GM13976 (cell line): ENCODE data around the gene JMJD4.

Experiments used
- DNase-seq: peaks from one replicate; pipeline ENCODE4 v3.0.0; 2012; ENCODE audit warnings: low spot score
- CTCF ChIP-seq: IDR thresholded peaks from 2 replicates; pipeline ENCODE4 v1.5.1; 2012; ENCODE audit warnings: borderline replicate concordance, mild to moderate bottlenecking; ENCODE audit not compliant: insufficient read depth; ENCODE audit errors: extremely low read depth, missing control alignments, control extremely low read depth
- in situ Hi-C: fragments of 300-500 bp; cut with MboI; formaldehyde crosslinking; loops from one replicate; pipeline ENCODE4 v1.12.0; 2022; ENCODE audit warnings: low sequenced_read_pairs, mixed read lengths, inconsistent platforms; ENCODE audit not compliant: unreplicated experiment

Gene JMJD4

GRCh38 chr1:227738820-227739219, 3.7 kb upstream of the JMJD4 start:
- in situ Hi-C loops, result no loop called here
- DNase-seq, result no peak

DNA sequence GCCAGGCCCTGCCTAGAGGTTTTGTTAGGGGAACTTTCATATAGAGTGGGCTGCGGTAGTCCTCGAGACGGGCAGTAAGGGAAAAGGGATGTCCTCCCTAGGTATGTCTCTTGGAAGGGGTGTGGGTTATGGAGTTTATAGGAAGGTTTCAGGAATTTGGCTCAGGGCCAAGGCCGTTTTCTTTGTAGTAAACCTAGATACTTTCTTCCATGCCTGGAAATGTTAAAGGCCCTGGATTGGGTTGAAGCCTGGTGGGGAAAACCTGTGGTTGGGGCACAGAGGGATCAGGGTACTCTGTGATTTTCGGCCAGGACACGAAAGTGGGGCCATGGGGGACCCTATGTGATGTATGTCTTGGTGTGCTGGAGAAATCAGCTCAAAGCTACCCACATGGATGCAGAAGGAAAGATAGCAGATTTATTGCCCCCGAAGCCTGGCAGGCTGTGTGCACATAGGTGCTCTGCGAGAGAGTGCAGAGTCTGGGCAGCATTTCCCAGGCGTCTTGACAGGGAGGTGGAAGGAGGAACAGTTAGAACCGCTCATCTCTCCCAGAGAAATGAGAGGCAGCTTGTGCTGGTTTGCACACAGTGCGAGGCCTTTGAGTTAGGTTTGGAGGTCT, 1.8 kb upstream of the JMJD4 start:
- DNase-seq, result no peak
- in situ Hi-C loops, result no loop called here
- TF ChIP-seq CTCF, result no peak

More at GRCh38 chr1:227738820-227739219, 3.7 kb upstream of the JMJD4 start:
- TF ChIP-seq CTCF, result no peak

DNA sequence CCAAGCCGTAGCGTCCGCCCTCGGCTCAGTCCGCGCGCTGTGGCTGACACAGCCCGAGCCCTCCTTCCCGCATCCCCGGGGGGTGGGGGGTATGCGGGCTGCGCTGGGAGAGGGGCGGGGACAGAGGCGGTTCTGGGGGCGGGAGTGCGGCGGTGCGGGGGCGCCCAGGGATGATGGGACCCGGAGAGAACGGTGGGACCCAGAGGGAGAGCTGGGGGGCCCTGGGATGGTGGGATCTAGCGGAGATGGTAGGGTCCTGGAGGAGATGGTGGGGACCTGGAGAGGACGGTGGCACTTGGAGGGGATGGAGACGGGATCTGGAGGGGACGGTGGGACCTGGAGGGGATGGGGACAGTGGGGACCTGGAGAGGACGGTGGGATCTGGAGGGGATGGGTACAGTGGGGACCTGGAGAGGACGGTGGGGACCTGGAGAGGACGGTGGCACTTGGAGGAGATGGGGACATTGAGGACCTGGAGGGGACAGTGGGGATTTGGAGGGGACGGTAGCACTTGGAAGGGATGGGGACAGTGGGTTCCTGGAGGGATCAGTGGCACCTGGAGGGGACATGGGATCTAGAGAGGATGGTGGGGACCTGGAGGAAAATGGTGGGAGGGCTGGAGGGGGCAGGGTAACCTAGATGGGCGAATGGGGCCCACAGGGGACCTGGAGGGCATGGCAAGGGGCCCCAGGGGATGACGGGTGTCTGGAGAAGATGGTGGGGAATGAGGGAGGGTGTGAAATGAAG, 610 bp upstream of the JMJD4 start:
- no peak for TF ChIP-seq CTCF
- in situ Hi-C loops, result no loop called here
- DNase-seq, result no peak

DNA sequence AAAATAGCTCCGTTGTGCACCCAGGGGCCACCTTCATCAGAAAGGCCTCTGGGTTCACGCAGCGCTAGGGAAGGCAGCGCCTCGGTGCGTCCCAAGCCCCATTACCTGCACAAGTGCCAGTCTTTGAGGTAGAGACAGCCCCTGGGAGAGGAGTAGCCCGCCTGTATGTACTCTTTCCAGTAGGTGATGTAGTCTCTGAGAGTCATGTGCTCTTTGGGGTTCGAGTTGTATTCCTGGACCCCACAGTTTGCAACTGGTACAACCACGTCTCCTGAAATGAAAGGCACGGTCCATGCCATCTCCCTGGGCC, 601 bp downstream of the JMJD4 start:
- in situ Hi-C loops, result no loop called here
- DNase-seq, result no peak
- no peak for TF ChIP-seq CTCF

DNA sequence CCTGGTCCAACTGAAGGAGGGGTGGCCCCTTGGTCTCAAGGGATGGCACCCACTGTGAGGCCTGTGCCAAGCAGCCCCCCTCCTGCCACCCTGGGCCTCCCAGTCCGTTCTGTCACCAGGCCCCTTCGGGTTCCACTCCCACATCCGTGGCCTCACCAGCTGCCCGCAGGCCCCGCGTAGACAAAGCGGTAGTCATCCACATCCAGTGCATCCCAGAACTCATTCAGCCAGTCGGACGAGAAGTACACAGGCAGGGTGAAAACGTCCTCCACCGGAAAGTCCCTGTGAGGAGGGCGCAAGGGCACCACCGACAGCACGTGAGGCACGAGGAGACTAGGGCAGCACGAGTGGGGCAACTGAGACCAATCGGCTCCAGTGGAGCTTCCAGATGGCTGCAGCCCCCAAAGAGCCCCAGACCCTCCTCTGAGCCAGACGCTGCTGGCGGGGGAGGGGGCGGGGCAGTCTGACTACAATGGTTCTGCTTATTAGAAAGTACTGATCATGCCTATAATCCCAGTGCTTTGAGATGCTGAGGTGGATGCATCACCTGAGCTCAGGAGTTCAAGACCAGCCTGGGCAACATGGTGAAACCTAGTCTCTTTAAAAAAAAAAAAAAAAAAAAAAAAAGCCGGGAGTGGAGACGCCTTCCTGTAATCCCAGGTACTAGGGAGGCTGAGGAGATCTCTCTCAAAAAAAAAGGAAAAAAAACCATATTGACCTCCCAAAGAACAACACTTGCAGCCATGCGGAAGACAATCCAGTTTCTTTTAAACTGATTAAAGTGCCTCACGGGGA, 1.2 kb downstream of the JMJD4 start:
- no peak for DNase-seq
- in situ Hi-C loops, result no loop called here
- no peak for TF ChIP-seq CTCF

GRCh38 chr1:227733309-227733705, 1.8 kb downstream of the JMJD4 start:
- no peak for TF ChIP-seq CTCF
- no peak for DNase-seq
- in situ Hi-C loops, result no loop called here
